Skin of body (tissue), 2 donors: ENCODE results near the gene PAEP. TPM values are rescaled to one million over a fixed set of nuclear protein-coding genes. Genes with fewer than 3 reads are reported as not detected.

ENCODE experiments used
- DNase-seq: peaks from one replicate; lab custom pipeline; 2025; lab: John Stamatoyannopoulos, UW
- total RNA-seq: library from RNA; depleted of rRNA; stranded (reverse); fragments of >200 nt; gene quantifications from one replicate; pipeline ENCODE4 v1.2.3, GENCODE V29; 2014

PAEP gene
- total RNA-seq, 1 donor from 2014 or later = not detected

- no peak for DNase-seq
Observed at GRCh38 chr9:135591506-135592330, 30.2 kb downstream of the PAEP start.

- DNase-seq = no peak
Observed at GRCh38 chr9:135592331-135592590, 30.7 kb downstream of the PAEP start.

GRCh38 chr9:135592625-135593024 lies 31.1 kb downstream of the PAEP start:
- DNase-seq = no peak

- no peak for DNase-seq
Observed at GRCh38 chr9:135596211-135596610, 34.7 kb downstream of the PAEP start.

- DNase-seq = no peak
Observed at GRCh38 chr9:135600296-135600817, 38.8 kb downstream of the PAEP start.

GRCh38 chr9:135601988-135602387 lies 40.4 kb downstream of the PAEP start:
- DNase-seq = no peak

GRCh38 chr9:135602789-135603481 lies 41.4 kb downstream of the PAEP start:
- no peak for DNase-seq

- no peak for DNase-seq
Observed at GRCh38 chr9:135604437-135605237, 43.1 kb downstream of the PAEP start.

- DNase-seq = no peak
Observed at GRCh38 chr9:135605238-135605781, 43.8 kb downstream of the PAEP start.

- no peak for DNase-seq
Observed at GRCh38 chr9:135606885-135607259, 45.3 kb downstream of the PAEP start.

- no peak for DNase-seq
Observed at GRCh38 chr9:135607401-135608293, 46.1 kb downstream of the PAEP start.

- no peak for DNase-seq
Observed at GRCh38 chr9:135608294-135608998, 46.9 kb downstream of the PAEP start.

- DNase-seq = no peak
Observed at GRCh38 chr9:135608999-135609317, 47.4 kb downstream of the PAEP start.

- DNase-seq = no peak
Observed at GRCh38 chr9:135609366-135609955, 47.9 kb downstream of the PAEP start.

GRCh38 chr9:135610290-135611141 lies 49.0 kb downstream of the PAEP start:
- DNase-seq = no peak

GRCh38 chr9:135611142-135611874 lies 49.8 kb downstream of the PAEP start:
- DNase-seq = no peak

- no peak for DNase-seq
Observed at GRCh38 chr9:135611875-135612209, 50.3 kb downstream of the PAEP start.

GRCh38 chr9:135612437-135612836 lies 50.9 kb downstream of the PAEP start:
- DNase-seq = no peak
